GM23338 (cell line): Measurements from ENCODE around the gene TSPAN12. TPM values are rescaled to one million over a fixed set of nuclear protein-coding genes. Genes with fewer than 3 reads are reported as not detected.
A peak's percentile ranks its signal among the peaks of the same experiment; 100 is the strongest.
"Not testable (repeated sequence)": the region's sequence is repeated elsewhere in the genome, so short reads cannot be mapped to it uniquely, and the experiment has no call there.

Experiments used
- ATAC-seq: fragments of 200-7000 bp; cut with Tn5 transposase; 3 replicates; pipeline ENCODE4 v1.9.1; 2020
- DNase-seq: peaks from one replicate; pipeline ENCODE4 v3.0.0-alpha.2; 2015; ENCODE audit warnings: low spot score
- H2AFZ ChIP-seq: fragments of 200-600 bp; sonication (generic); 2 replicates; pipeline ENCODE4 v1.8.0; 2016; ENCODE audit warnings: antibody characterized with exemption, mild to moderate bottlenecking, moderate library complexity
- H3F3A ChIP-seq: fragments of 200-600 bp; sonication (generic); replicated peaks from 2 replicates; pipeline ENCODE4 v1.8.0; 2017; ENCODE audit warnings: antibody characterized with exemption, mixed run types, low read depth
- H3K27ac ChIP-seq: fragments of 200-600 bp; sonication (generic); 2 replicates; pipeline ENCODE4 v1.6.1; 2016; ENCODE audit warnings: low read depth
- H3K27me3 ChIP-seq: fragments of 200-600 bp; sonication (generic); 2 replicates; pipeline ENCODE4 v1.8.0; 2016; ENCODE audit warnings: mild to moderate bottlenecking, mixed run types, moderate library complexity; ENCODE audit not compliant: insufficient read depth
- H3K36me3 ChIP-seq: fragments of 200-600 bp; sonication (generic); 2 replicates; pipeline ENCODE4 v1.8.0; 2016; ENCODE audit warnings: mild to moderate bottlenecking; ENCODE audit not compliant: insufficient read depth
- H3K4me1 ChIP-seq: fragments of 200-600 bp; sonication (generic); 2 replicates; pipeline ENCODE4 v1.8.0; 2016; ENCODE audit warnings: mild to moderate bottlenecking, moderate library complexity; ENCODE audit not compliant: insufficient read depth
- H3K4me2 ChIP-seq: fragments of 200-600 bp; sonication (generic); 2 replicates; pipeline ENCODE4 v1.7.1; 2017; ENCODE audit warnings: mixed run types
- H3K4me3 ChIP-seq: fragments of 200-600 bp; sonication (generic); 2 replicates; pipeline ENCODE4 v1.6.1; 2016; ENCODE audit warnings: mixed run types
- H3K79me2 ChIP-seq: fragments of 200-600 bp; sonication (generic); replicated peaks from 2 replicates; pipeline ENCODE4 v1.8.0; 2017; ENCODE audit warnings: mild to moderate bottlenecking; ENCODE audit not compliant: insufficient read depth
- H3K9me2 ChIP-seq: fragments of 200-600 bp; sonication (generic); 2 replicates; pipeline ENCODE4 v1.8.0; 2017; ENCODE audit not compliant: insufficient read depth
- H4K20me1 ChIP-seq: fragments of 200-600 bp; sonication (generic); replicated peaks from 2 replicates; pipeline ENCODE4 v1.8.0; 2017; ENCODE audit warnings: mild to moderate bottlenecking; ENCODE audit not compliant: insufficient read depth
- H3K27ac Mint-ChIP-seq: 2 replicates; pipeline ENCODE4 v1.8.0; 2020; ENCODE audit warnings: inconsistent platforms, mild to moderate bottlenecking, moderate library complexity, mixed read lengths
- H3K27me3 Mint-ChIP-seq: 3 replicates; pipeline ENCODE4 v1.8.0; 2022; ENCODE audit warnings: low read depth, mild to moderate bottlenecking, moderate library complexity, mixed read lengths, inconsistent platforms; ENCODE audit not compliant: insufficient read depth, poor library complexity
- H3K36me3 Mint-ChIP-seq: 3 replicates; pipeline ENCODE4 v1.8.0; 2021; ENCODE audit warnings: low read depth, mild to moderate bottlenecking, inconsistent platforms, moderate library complexity, mixed read lengths
- H3K4me1 Mint-ChIP-seq: 3 replicates; pipeline ENCODE4 v1.8.0; 2020; ENCODE audit warnings: mild to moderate bottlenecking, inconsistent platforms, mixed read lengths
- H3K4me3 Mint-ChIP-seq: 3 replicates; pipeline ENCODE4 v1.8.0; 2021; ENCODE audit warnings: moderate library complexity, mild to moderate bottlenecking, inconsistent platforms, mixed read lengths
- H3K9me3 Mint-ChIP-seq: 3 replicates; pipeline ENCODE4 v1.8.0; 2020; ENCODE audit warnings: moderate library complexity, mild to moderate bottlenecking, inconsistent platforms, mixed read lengths
- NANOG ChIP-seq: IDR thresholded peaks from 2 replicates; pipeline ENCODE4 v1.6.1; 2016; ENCODE audit warnings: antibody characterized with exemption, borderline replicate concordance
- polyA plus RNA-seq: library from polyadenylated mRNA; unstranded; fragments of >200 nt; fragmentation: Nextera tagmentation; extraction: Ambion mirVana; gene quantifications from 2 replicates; pipeline ENCODE4 v1.2.1, GENCODE V29; 2016
- total RNA-seq: library from RNA; depleted of rRNA; stranded (reverse); fragments of >200 nt; shearing (Covaris generic); gene quantifications from 2 replicates; pipeline ENCODE4 v1.2.3, GENCODE V29; 2014
- TF ChIP-seq, protein P1 (sequence below): fragments of 250-450 bp; sonication (Bioruptor Pico); IDR thresholded peaks from 2 replicates; pipeline ENCODE4 v1.5.0; 2020; ENCODE audit warnings: mild to moderate bottlenecking, moderate library complexity

The TSPAN12 gene
- total and polyA plus RNA-seq, 2 experiments from 2014 or later = 9.7 to 11.7 TPM

- H3K36me3 ChIP-seq = no peaks in the 10 kb centered on the region
- peaks cover 18% of the 10 kb centered on the region for H3K4me1 Mint-ChIP-seq
- no peaks in the 10 kb centered on the region for H3K9me3 Mint-ChIP-seq
- H3K4me1 ChIP-seq = peaks cover 10% of the 10 kb centered on the region; the same call in 1 of the 2 replicates
- H2AFZ ChIP-seq = 0 out of 2 replicates have a peak overlapping the region, but pooled peaks have one; percentile 2
- no peaks in the 10 kb centered on the region for H3K27me3 ChIP-seq
- H3K27ac Mint-ChIP-seq = no peak overlapping the region
- H4K20me1 ChIP-seq = no peaks in the 10 kb centered on the region
- H3K4me3 Mint-ChIP-seq = no peak overlapping the region
- H3K9me2 ChIP-seq = peaks cover 8% of the 10 kb centered on the region
- no peaks in the 10 kb centered on the region for H3K79me2 ChIP-seq
- TF ChIP-seq NANOG = no peak
- TF ChIP-seq, protein P1, sequence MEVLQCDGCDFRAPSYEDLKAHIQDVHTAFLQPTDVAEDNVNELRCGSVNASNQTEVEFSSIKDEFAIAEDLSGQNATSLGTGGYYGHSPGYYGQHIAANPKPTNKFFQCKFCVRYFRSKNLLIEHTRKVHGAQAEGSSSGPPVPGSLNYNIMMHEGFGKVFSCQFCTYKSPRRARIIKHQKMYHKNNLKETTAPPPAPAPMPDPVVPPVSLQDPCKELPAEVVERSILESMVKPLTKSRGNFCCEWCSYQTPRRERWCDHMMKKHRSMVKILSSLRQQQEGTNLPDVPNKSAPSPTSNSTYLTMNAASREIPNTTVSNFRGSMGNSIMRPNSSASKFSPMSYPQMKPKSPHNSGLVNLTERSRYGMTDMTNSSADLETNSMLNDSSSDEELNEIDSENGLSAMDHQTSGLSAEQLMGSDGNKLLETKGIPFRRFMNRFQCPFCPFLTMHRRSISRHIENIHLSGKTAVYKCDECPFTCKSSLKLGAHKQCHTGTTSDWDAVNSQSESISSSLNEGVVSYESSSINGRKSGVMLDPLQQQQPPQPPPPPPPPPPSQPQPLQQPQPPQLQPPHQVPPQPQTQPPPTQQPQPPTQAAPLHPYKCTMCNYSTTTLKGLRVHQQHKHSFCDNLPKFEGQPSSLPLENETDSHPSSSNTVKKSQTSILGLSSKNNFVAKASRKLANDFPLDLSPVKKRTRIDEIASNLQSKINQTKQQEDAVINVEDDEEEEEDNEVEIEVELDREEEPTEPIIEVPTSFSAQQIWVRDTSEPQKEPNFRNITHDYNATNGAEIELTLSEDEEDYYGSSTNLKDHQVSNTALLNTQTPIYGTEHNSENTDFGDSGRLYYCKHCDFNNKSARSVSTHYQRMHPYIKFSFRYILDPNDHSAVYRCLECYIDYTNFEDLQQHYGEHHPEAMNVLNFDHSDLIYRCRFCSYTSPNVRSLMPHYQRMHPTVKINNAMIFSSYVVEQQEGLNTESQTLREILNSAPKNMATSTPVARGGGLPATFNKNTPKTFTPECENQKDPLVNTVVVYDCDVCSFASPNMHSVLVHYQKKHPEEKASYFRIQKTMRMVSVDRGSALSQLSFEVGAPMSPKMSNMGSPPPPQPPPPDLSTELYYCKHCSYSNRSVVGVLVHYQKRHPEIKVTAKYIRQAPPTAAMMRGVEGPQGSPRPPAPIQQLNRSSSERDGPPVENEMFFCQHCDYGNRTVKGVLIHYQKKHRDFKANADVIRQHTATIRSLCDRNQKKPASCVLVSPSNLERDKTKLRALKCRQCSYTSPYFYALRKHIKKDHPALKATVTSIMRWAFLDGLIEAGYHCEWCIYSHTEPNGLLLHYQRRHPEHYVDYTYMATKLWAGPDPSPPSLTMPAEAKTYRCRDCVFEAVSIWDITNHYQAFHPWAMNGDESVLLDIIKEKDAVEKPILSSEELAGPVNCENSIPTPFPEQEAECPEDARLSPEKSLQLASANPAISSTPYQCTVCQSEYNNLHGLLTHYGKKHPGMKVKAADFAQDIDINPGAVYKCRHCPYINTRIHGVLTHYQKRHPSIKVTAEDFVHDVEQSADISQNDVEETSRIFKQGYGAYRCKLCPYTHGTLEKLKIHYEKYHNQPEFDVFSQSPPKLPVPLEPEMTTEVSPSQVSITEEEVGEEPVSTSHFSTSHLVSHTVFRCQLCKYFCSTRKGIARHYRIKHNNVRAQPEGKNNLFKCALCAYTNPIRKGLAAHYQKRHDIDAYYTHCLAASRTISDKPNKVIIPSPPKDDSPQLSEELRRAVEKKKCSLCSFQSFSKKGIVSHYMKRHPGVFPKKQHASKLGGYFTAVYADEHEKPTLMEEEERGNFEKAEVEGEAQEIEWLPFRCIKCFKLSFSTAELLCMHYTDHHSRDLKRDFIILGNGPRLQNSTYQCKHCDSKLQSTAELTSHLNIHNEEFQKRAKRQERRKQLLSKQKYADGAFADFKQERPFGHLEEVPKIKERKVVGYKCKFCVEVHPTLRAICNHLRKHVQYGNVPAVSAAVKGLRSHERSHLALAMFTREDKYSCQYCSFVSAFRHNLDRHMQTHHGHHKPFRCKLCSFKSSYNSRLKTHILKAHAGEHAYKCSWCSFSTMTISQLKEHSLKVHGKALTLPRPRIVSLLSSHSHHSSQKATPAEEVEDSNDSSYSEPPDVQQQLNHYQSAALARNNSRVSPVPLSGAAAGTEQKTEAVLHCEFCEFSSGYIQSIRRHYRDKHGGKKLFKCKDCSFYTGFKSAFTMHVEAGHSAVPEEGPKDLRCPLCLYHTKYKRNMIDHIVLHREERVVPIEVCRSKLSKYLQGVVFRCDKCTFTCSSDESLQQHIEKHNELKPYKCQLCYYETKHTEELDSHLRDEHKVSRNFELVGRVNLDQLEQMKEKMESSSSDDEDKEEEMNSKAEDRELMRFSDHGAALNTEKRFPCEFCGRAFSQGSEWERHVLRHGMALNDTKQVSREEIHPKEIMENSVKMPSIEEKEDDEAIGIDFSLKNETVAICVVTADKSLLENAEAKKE (CRISPR knock-in tag) = no peak
- no peak overlapping the region for H3K27ac ChIP-seq
- no peaks in the 10 kb centered on the region for H3K36me3 Mint-ChIP-seq
- DNase-seq (no peak), ATAC-seq (no peak)
- H3F3A ChIP-seq = no peaks in the 10 kb centered on the region
- H3K4me3 ChIP-seq = no peak overlapping the region
- no peak overlapping the region for H3K4me2 ChIP-seq
- peaks cover 4% of the 10 kb centered on the region for H3K27me3 Mint-ChIP-seq
Observed at GRCh38 chr7:120783273-120783672, 74.7 kb downstream of the TSPAN12 start.

- H3K27me3 Mint-ChIP-seq, H3K27ac Mint-ChIP-seq, H3K36me3 Mint-ChIP-seq, H3K9me3 Mint-ChIP-seq, H3K79me2 ChIP-seq, H2AFZ ChIP-seq, H3K4me1 ChIP-seq, H4K20me1 ChIP-seq, H3K27me3 ChIP-seq, DNase-seq, ATAC-seq, H3K27ac ChIP-seq, H3K4me2 ChIP-seq, H3F3A ChIP-seq, H3K9me2 ChIP-seq, H3K4me3 Mint-ChIP-seq, H3K36me3 ChIP-seq, H3K4me3 ChIP-seq: not testable (repeated sequence)
- H3K4me1 Mint-ChIP-seq = peaks cover 18% of the 10 kb centered on the region
Observed at GRCh38 chr7:120781924-120782323, 76.0 kb downstream of the TSPAN12 start.
